ENCODE results near the gene ZC3H12A.
A peak's percentile ranks its signal among the peaks of the same experiment; 100 is the strongest.

ZC3H12A gene

GRCh38 chr1:37468037-37468436 lies 6.3 kb upstream of the ZC3H12A start:
- no peak for TF ChIP-seq ZFX (IDR thresholded peaks at IDR 0.05)
- no peak for TF ChIP-seq CTCF (conservative IDR thresholded peaks at IDR 0.05)
- peak overlapping the region; percentile 86 for H3K27ac ChIP-seq

GRCh38 chr1:37469386-37469785 lies 5.0 kb upstream of the ZC3H12A start:
- TF ChIP-seq CTCF (conservative IDR thresholded peaks at IDR 0.05) (no peak), ZFX (IDR thresholded peaks at IDR 0.05) (no peak)
- H3K27ac ChIP-seq: no peak overlapping the region

GRCh38 chr1:37471345-37472231 lies 2.8 kb upstream of the ZC3H12A start:
- H3K27ac ChIP-seq: peak overlapping the region; percentile 66
- TF ChIP-seq ZFX (IDR thresholded peaks at IDR 0.05) (no peak), CTCF (conservative IDR thresholded peaks at IDR 0.05) (no peak)

GRCh38 chr1:37472281-37472680 lies 2.1 kb upstream of the ZC3H12A start:
- TF ChIP-seq ZFX (IDR thresholded peaks at IDR 0.05) (no peak), CTCF (conservative IDR thresholded peaks at IDR 0.05) (no peak)
- peak overlapping the region; percentile 66 for H3K27ac ChIP-seq

- TF ChIP-seq CTCF (conservative IDR thresholded peaks at IDR 0.05) (no peak), ZFX (IDR thresholded peaks at IDR 0.05) (no peak)
- H3K27ac ChIP-seq: no peak overlapping the region; the same call in 1 of the 2 replicates
Measured at GRCh38 chr1:37472994-37473393, 1.4 kb upstream of the ZC3H12A start.

GRCh38 chr1:37473431-37474045 lies 842 bp upstream of the ZC3H12A start:
- peak overlapping the region; percentile 87 for H3K27ac ChIP-seq
- TF ChIP-seq ZFX (IDR thresholded peaks at IDR 0.05) (no peak), CTCF (conservative IDR thresholded peaks at IDR 0.05) (no peak)

GRCh38 chr1:37474697-37475379 lies 458 bp downstream of the ZC3H12A start:
- peak overlapping the region; percentile 87 for H3K27ac ChIP-seq
- TF ChIP-seq ZFX (IDR thresholded peaks at IDR 0.05) (0 out of 2 replicates have a peak, but pooled peaks have one; percentile 35), CTCF (conservative IDR thresholded peaks at IDR 0.05) (no peak)

Data from C4-2B (cell line).